ENCODE data around the gene PTPRZ1.

Gene PTPRZ1

DNA sequence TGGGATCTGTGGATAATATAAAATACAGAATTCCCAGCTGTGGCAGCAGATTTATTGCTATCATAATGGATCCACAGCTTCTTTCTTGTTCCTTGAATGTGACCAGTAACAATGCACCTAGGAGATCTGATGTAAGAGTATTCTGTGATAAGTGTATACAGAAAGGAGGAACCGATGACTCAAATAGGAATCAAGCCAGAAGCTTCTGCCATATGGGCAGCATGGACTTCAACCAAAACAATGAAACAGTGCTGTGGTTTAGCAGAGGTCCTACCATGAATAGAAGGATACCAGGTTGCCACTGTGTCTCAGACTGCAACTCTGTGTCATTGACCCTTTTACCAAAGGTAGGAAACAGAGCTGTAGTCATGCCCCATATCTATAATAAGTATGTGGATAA is 81.8 kb downstream of the PTPRZ1 start:
- no peak for DNase-seq (ENCODE audit: low read depth)

DNA sequence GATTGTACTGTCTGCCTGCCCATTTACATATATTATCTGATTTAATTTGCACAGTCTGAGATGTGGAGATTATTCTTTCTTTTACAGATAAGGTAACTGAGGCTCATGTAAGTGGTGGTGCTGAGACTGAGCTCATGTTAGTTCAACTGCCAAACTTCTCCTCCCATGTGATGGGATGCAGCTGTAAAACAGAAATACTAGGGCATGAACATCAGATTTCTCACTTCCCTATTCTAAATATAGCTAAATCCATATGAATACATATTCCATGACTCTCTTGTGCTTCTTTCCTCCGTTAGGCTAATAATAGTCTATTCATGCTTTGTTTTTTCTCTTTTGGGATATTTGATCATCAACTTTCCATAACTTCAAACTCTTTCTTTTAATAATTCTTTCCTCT is 84.7 kb downstream of the PTPRZ1 start:
- DNase-seq (ENCODE audit: low read depth): no peak

DNA sequence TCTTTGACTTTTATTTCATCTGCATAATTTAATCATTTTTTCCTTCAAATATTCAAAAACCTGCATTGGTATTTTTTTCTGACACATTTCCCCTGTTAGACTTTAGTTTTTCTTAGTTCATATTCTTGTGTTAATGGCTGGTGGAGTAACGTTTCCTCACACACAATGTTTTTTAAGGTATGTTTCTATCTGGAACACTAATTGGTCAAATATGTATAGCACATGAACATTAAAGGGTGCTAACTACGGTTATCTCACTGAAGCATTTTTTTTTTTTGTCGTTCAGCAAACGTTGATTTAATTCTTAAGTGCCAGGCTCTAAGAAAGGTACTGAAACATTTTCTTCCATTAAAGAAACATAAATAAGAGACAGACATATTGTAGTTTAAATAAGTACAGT is 87.7 kb downstream of the PTPRZ1 start:
- no peak for DNase-seq (ENCODE audit: low read depth)

DNA sequence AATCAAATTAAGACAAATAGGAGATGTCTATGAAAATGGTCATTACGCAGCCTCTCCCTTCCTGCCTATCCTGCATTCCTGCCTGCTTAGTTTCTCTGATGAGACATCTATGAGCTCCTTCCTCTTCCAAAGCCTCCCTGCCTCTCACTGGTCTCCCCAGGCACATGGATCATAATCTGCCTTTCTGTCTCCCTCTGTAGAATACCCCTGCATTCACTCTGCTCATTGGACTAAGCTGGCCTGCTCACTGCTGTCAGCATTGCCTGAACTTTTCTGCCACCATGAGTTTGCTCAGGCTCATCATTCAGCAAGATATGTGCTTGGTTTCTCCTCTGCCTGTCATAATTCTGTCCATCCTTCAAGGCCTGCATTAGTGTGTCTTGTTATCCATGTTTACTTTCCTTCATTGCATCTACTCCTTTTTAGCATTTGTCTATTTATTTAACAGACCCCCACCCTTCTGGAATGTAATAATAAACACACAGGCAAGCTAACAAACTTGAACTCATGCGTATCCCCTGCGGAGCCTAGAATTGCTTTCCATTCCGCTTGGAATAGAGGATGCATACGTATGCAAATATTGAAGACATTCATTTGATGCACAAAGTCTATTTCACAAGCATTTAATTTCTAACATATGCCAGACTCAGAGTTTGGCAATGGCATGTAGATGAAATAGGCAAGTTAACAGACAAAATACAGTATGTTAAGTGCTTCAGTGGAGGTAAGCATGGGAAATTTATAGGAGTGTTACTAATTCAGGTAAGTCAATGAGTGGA is 88.3 kb downstream of the PTPRZ1 start:
- DNase-seq (ENCODE audit: low read depth): no peak

DNA sequence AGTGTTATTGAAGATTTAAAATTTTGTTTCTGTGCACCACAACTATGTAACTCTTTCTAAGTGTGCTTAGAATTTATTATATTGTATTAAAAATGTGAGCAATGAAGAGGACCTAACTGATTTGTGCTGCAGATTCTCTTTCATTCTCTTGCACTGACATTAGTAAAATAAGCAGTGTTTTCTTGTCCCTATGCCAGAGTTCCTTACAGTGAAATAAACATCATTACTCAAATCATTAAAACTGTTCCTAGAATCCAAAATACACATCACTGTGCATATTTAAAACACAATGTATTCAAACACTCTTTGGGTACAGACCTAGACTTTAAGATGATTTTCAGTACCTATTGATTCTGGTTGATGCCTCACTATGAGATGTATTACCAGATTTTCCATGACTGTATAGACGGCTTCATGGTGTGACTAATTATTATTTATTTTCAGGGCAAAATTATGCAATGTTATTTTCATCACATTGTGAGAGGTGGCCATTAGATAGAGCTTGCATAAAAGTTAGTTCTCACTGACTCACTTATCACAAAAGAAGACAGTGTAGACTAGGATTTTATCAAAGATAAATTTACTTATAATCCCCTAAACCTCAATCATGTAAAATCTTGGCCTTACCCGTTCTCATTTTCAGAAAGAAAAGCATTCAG is 93.4 kb downstream of the PTPRZ1 start:
- no peak for DNase-seq (ENCODE audit: low read depth)

DNA sequence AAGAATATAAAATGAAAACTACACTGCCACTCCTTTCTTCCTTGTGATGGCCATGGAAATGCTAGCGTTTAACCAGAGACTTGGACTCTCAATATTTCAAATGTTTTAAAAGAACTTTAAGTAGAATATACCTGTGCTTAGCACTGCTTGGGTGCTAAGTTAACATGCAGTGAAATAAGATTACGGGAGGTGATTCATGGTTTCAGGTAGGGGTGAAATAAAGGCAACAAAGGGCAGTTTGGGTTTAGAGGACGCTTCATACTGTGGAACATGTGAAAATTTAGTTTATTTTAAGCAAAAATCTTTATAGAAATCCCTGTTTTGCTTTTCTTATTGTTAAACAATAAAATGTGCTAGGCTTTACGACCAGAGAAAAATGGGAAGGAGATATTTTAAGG is 94.0 kb downstream of the PTPRZ1 start:
- DNase-seq (ENCODE audit: low read depth): no peak

DNA sequence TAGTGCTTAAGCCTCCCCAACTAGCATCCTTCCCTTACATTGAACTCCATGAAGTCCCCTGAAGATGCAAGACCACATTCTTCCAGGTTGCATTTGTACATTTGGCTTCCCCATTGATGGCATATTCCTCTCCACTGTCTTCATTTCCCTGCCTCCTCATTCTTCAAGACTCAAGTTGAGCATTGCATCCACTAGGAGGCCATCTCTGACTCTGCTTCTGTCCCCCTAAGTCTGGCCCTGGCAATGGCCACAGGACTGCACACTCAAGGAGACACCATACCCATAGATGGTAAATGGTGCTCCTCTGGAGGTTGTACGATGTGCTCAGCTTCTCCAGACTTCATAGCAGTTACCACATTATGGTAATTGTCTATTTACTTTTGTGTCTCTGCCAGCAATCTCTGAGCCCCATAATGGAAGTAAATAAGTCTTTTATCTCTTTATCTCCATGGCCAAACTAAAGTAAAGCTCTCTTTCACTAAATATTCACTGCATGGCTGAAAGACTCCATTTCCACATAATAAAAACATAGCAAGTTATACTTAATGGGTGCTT is 112.6 kb downstream of the PTPRZ1 start:
- no peak for DNase-seq (ENCODE audit: low read depth)

DNA sequence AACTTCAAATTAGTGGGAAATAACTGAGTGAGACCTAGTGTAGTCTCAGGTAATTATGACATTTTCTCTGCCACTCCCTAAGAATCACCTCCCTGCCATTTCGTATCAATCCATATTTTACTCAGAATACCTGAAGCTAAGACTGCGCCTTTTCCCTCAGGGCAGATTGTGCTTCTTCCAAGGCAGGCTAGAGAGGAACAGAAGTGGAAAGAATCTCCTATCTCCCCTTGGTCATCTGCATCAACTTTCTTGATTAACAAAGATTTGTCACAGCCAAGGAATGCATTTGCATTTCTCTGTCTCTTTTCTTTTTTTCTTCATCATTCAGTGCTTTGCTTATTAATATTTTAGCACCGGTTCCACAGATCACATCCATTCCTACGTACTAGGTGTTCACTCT is 119.1 kb downstream of the PTPRZ1 start:
- DNase-seq (ENCODE audit: low read depth): no peak

DNA sequence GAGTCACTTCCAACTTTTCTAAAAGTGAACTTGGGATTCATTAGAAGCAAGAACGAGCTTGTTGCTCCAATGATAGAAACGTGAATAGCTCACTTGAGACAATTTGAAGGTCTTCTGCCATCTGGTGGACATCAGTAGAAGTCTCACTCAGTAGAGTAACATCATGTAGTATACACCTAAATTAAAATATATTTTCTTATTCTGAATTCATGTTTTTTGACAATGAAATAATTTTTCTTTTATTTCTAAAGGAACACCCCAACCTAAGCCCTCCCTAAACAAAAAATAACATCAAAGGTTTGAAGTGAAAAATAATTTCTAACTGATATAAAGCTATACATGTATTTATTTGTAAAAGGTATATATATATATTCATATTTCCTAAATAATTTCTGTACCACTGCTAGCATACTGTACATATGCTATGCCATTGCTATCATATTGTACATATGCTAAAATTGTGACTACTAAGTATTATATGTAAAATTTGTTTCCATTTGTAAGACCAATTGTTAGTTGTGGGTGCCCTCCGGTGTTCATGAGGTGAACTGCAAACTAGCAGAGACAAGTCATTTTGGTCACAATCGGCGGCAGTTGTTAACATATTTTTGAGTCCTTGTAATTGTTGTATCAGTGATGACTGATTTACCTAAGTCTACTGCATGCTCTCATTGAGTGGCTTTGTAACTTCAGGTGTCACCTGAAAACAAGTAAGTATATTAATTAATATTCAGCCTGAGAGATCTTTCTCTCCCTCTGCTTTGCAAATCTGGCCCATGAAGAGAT is 121.9 kb downstream of the PTPRZ1 start:
- DNase-seq (ENCODE audit: low read depth): peak; percentile 16

DNA sequence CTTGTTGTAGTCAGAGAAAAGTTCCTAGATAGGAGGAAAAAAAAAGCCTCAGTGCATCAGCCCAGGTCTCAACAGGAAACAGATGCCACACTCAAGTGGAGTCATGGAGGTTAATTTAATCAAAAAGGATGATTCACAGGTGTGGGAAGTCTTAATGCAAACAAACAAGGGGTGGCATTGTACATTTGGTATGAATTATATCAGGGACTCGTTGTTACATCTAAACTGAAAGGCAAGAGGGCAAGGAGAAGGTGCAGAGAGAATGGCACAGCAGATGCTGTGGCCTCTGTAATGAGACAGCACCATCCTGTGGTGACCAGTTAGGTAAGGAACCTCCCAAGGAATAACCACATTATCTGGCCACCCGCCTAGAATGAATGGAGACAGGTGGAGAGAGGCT is 133.7 kb downstream of the PTPRZ1 start:
- DNase-seq (ENCODE audit: low read depth): no peak

DNA sequence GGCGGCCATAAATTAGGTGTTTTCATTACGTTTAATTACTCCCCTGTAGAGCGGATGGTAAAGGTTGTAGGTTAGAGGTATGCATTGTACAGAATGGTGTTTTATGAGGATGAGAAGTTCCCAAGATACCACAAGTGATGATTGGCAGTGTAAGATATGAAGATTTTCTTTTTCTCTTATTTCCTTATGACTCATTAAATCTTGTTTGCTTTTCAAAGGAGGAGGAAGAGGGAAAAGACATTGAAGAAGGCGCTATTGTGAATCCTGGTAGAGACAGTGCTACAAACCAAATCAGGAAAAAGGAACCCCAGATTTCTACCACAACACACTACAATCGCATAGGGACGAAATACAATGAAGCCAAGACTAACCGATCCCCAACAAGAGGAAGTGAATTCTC is 137.2 kb downstream of the PTPRZ1 start:
- DNase-seq (ENCODE audit: low read depth): no peak

DNA sequence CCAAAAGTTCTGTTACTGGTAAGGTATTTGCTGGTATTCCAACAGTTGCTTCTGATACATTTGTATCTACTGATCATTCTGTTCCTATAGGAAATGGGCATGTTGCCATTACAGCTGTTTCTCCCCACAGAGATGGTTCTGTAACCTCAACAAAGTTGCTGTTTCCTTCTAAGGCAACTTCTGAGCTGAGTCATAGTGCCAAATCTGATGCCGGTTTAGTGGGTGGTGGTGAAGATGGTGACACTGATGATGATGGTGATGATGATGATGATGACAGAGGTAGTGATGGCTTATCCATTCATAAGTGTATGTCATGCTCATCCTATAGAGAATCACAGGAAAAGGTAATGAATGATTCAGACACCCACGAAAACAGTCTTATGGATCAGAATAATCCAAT is 140.1 kb downstream of the PTPRZ1 start:
- no peak for DNase-seq (ENCODE audit: low read depth)

DNA sequence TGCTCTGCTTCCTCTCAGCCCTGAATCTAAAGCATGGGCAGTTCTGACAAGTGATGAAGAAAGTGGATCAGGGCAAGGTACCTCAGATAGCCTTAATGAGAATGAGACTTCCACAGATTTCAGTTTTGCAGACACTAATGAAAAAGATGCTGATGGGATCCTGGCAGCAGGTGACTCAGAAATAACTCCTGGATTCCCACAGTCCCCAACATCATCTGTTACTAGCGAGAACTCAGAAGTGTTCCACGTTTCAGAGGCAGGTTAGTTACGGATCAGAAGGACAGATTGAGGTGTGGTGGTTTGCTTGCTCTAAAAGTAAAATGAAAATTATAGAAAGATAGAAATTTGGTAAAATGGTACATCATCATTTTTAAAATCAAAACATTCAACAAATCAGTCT is 140.7 kb downstream of the PTPRZ1 start:
- DNase-seq (ENCODE audit: low read depth): no peak

DNA sequence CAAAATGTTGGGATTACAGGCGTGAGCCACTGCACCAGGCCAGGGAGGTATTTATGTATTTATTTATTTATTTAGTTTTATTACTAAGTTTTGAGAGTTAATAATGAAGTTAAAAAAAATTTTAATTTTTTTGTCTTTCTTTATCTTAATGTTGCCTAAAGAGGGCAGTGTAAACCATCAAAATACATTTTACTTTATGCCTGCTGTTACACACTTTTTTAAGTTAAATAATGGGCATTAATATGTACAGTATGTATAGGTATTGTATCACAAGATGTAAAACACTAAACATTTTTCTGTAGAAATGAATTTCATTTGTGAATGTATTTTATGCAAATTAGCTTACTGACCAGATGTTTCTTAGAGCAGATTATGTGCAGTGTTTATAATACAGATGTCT is 141.7 kb downstream of the PTPRZ1 start:
- no peak for DNase-seq (ENCODE audit: low read depth)

DNA sequence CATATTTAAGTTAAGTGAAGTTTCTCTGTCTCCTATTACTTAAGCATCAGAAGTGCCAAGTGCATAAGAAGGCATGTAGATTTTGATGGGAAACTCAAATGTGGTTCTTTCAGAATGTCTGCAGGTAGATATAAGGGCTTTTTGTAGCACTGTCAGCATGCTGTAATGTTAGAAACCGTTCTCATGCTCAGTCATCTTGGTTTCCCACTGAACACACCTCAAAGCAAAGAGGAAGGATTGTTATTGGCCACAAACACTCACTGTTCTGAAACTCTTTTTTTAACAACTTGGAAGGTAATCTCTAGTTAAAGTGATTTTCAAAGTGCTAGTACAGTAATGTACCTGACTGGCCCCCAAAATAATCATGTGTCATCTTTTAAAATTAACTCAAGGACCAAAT is 145.1 kb downstream of the PTPRZ1 start:
- DNase-seq (ENCODE audit: low read depth): no peak

DNA sequence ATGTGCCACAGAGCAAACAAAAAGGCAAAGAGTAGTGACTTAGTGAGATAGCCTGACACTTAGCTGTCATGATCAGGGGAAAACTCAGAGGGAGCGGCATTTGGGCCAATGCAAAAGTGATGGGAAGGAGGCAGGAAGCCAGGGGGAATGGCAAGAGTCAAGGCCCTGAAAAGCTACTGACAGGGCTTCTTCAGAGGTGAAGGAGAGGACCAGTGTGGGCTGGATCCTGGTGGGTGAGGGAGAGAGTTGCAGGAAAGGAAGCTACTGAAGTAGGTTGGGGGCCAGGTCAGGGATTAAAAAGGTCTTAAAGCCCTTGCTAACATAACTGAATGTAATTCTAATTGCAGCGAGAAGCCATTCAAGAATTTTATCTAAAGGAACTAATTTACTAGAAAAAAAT is 154.1 kb downstream of the PTPRZ1 start:
- no peak for DNase-seq (ENCODE audit: low read depth)

DNA sequence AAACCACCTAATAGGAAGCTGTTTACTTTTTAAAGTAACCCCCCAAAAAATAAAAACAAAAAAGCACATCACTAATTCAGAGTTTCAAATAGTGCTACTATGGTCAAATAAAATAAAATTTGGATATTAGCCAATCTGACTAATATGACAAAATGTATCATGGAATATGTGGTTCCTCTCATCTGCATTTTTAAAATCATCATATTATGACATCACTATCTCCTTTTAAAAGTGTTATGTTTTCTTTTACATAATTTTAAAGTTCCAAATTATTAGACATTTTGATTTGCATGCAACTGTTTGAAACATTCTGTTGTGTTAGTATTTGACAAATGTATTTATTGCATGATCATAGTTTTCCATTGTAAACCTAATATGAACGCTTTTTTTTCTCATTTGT is 160.7 kb downstream of the PTPRZ1 start:
- no peak for DNase-seq (ENCODE audit: low read depth)

DNA sequence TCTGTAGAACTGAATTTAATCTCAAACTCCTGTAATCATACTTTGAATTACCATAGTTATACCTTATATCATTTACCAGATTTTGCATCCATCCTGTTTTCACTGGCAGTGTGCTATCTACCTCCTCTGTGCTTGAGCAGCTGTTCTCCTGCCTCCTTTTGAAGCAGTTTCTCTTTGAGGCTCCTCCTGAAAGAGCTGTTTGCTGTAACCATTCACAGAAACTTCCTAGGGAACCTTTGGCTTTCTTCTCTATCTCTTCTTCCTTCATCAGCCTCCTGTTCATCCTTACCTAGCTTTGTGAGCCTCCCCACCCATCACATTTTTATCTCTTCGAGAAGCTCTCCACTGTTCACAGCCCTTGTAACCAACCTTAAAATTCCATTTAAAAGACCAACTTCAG is 162.9 kb downstream of the PTPRZ1 start:
- no peak for DNase-seq (ENCODE audit: low read depth)

DNA sequence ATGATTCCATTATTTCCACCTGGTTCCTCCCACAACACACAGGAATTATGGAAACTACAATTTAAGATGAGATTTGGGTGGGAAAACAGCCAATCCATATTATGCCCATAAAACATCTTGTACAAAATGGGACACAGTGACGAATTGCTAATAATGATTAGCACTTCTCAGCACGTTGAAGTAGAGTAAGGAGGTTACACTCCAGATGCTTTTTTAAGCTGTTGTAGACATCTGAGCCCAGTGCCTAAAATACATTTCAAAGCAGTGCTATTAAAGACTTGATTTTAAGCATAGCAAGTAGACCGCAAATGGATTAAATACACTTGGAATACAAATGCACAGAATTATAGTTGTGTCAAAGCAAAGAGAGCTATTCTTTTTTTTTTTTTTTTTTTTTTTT is 165.2 kb downstream of the PTPRZ1 start:
- no peak for DNase-seq (ENCODE audit: low read depth)

DNA sequence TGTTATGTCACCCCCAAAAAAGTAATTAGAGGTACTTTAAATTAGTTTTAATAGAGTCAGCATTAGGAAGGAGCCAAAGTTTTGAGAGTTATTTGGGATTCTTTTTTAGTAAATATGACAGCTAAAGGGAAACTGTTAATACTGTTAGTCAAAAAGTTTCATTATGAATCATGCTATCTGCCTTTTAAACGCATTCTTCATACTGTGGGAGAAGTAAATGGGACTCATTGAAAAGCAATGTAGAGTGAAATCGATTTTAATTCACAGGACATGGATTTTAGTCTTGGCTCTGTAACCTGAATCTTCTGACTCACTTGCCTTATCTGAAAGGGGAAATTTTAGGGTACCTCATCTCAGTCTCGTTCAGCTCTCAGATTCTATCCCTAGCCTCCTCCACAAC is 165.9 kb downstream of the PTPRZ1 start:
- no peak for DNase-seq (ENCODE audit: low read depth)

DNA sequence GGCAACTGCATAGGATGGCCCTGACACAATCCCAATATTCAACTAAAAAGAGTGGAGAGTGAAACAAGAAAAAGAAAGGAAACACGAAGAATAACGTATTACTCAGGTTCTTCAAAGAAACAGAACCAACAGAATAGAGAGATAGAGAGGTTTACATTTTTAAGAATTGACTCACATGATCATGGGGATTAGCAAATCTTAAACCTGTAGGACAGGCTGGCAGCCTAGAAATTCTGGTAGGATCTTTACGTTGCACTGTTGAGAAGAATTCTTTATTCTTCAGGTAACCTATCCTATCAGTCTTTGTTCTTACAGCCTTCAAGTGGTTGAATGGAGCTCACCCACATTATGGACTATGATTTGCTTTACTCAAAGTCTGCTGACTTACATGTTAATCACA is 167.2 kb downstream of the PTPRZ1 start:
- no peak for DNase-seq (ENCODE audit: low read depth)

DNA sequence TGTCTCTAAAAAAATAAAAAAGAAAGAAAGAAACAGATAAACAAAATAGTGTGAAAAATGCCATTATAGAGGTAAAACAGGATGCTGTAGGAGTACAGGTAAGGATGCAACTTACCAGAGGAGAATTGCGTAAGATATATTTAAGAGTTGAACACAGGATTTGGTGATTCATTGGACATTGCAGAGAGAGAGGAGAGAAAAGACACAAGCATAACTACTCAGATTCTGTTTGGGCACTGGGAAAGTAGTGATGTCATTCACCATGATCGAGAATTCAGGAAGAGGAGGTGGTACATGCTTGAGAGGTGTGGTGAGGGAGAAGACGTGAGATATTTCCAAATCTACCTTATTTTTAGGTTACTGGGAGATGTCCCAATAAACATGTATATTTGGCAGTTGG is 173.4 kb downstream of the PTPRZ1 start:
- no peak for DNase-seq (ENCODE audit: low read depth)

DNA sequence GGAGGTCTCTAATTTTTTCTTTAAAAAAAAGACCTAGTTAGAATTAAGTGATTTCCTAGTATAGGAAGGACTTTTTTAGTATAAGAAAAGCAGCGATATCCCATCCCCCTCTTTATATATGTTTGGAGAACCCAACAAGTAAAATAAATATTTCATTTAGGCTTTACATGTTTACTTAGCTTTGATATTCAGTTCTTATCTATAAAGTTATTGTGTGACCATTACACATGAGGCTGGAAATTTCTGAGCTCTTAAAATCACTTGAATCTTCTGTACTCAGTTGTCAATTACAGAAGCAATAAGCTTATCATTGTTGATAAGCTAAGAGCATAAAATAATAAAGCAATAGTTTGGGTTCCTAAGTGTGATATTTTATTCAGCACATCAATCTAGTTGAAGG is 181.4 kb downstream of the PTPRZ1 start:
- no peak for DNase-seq (ENCODE audit: low read depth)
